T follicular helper cell (primary cell): Measurements from ENCODE around the gene NFS1.
"Not testable (repeated sequence)": the region's sequence is repeated elsewhere in the genome, so short reads cannot be mapped to it uniquely, and the experiment has no call there.

ENCODE experiments used
- DNase-seq: peaks from one replicate; pipeline ENCODE4 v3.0.0-alpha.2; 2020; ENCODE audit warnings: low read depth

NFS1 gene

GRCh38 chr20:35710039-35710438 lies 10.9 kb upstream of the NFS1 start:
- no peak for DNase-seq

DNA sequence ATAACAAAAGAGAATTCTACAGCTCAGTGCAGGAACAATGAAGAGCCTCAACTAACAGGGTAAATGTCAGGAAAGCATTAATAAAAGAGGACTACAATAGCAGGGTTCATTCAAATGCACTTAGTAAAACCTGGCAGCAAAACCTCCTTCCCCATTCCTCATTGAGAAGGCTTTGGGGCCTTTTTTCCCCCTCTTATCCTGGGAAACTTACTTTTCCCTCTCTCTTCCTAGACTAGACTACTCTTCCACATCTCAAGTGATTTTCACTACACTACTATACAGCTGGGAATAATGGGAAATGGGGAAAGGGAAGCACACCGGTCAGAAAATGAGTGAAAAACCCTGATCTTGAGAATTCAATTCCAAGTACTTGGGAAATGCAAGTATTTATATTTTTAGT lies 10.1 kb upstream of the NFS1 start:
- DNase-seq: no peak

GRCh38 chr20:35708502-35708901 lies 9.3 kb upstream of the NFS1 start:
- no peak for DNase-seq

GRCh38 chr20:35706591-35707529 lies 7.7 kb upstream of the NFS1 start:
- not testable (repeated sequence) for DNase-seq

DNA sequence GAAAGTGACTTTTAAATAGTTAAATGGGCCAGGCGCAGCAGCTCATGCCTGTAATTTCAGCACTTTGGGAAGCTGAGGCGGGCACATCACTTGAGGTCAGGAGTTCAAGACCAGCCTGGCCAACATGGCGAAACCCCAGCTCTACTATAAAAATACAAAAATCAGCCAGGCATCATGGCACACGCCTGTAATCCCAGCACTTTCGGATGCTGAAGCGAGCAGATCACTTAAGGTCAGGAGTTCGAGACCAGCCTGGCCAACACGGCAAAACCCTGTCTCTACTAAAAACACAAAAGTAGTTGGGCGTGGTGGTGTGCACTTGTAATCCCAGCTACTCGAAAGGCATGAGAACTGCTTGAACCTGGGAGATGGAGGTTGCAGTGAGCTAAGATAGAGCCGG lies 6.7 kb upstream of the NFS1 start:
- not testable (repeated sequence) for DNase-seq

GRCh38 chr20:35704514-35705261 lies 5.5 kb upstream of the NFS1 start:
- no peak for DNase-seq

DNA sequence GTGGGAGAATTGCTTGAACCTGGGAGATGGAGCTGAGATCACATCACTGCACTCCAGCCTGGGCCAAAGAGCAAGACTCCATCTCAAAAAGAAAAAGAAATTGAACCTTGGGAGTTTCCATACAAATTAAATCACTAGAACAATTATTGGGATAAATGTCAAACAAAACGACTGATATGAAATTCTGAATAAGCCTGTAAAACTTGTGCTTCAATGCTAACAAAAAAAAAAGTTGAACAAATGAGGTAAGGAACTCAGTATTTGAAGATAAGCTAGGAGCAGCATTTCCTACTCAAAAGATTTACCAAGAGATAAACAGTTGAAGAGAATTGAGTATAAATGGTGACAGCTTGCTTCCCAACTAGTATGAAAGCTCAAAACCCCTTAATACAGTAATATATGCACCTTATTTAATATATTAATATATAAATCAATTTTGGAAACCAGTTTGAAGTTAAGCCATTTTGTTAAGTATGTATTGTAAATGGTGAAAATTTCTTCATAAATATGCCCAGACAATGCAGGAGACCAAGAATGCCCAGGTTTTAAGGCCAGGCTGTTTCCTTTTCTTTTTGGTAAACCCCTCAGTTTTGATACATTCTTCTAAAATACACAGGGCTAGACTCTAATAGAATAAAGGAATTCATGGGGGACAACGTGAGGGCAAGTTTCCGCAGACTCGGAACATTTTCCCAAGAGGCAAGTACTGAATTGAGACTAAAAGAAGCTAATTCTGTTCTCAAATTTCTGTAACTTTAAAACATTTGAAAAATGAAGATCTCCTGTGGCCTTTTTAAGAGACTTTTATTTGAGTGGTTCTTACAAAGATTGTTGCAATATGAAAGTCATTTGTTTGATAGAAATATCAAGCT lies 3.9 kb upstream of the NFS1 start:
- DNase-seq: no peak

- DNase-seq: no peak
Observed at GRCh38 chr20:35702051-35702823, 3.1 kb upstream of the NFS1 start.

DNA sequence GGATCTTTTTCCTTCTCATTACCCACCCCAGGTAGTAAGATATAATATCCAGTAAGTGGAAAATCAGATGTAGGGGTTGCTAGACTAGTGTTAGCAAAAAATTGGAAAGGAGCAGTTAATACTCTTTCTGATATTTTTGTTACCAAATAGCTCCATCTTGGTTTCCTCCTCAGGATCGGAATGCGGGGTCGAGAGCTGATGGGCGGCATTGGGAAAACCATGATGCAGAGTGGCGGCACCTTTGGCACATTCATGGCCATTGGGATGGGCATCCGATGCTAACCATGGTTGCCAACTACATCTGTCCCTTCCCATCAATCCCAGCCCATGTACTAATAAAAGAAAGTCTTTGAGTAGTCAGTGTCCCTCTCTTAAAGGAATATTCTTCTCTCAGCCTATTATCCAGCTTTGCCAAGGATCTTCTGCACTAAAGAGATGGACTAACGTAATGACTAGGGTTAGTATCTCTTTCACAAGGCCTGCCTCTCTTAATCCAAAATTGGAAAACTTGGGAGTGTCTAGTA lies 1.5 kb upstream of the NFS1 start:
- DNase-seq: no peak

DNA sequence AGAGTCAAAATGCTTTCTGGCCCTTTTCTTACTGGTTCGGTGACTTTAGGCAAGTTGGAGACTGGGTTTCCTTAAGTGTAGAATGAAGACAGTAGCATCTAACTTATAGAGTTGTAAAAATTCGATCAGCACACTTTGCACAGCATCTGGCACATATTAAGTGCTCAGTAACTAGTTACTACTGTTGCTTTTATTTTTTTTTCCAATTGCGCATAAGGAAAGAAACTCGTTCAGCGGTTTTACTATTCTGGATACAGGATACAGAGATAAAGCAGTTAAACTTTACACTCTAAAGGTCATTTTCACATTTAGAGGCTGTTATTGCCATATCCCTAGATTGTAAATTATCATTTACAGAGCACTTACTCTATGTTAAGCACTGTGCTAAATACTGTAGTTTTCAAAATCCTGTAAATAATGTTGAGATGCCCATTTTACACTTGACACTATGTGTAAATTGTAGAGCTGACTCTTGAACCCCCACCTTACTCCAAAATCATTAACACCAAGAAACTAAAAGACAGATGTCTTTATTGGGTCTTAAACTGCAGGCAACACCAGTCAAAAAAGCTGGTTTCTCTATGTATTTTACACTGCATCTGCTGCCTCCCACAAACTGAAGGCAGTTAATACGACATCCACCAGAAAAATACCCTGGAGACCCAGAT lies 939 bp upstream of the NFS1 start:
- DNase-seq: no peak

DNA sequence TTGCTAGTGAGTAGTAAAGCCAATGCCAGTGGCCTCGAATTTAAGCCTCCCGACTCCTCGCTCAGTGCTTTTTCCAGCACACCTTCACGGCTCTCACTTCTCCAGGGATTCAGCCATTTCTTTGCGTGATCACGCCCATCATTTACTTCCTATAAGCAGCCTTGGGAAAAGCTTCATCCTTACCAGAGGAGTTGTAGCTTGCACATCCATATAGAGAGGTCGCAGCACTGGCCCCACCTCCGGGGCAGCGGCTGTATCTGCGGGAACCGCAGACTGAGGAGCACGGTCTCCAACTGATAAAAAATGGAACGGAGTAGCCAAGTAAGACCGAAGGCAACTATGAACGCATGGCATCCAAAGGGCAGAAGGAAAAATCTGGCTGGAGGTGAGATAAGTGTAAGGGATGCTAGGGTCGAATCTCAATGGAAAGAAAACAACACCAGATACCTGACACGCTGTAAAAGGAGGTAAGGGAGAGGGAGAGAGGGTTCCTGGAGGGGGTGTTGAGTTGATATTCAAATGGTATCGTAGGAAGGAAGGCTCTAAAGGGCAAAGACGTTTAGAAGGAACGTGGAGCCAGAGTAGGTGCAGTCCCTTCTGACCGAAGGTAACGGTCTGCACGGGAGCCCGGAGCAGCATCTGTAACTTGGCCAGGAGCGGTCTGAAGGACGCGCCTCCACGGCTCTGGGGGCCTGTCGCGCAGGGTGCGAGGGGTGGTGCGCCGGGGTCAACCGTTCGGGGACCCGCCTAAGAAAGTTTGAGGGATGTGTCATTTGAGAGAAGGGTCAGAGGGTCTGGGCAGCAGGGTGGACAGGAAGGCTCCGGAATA lies 640 bp downstream of the NFS1 start:
- no peak for DNase-seq

GRCh38 chr20:35697696-35698297 lies 1.4 kb downstream of the NFS1 start:
- DNase-seq: no peak

GRCh38 chr20:35695978-35696377 lies 3.2 kb downstream of the NFS1 start:
- no peak for DNase-seq

DNA sequence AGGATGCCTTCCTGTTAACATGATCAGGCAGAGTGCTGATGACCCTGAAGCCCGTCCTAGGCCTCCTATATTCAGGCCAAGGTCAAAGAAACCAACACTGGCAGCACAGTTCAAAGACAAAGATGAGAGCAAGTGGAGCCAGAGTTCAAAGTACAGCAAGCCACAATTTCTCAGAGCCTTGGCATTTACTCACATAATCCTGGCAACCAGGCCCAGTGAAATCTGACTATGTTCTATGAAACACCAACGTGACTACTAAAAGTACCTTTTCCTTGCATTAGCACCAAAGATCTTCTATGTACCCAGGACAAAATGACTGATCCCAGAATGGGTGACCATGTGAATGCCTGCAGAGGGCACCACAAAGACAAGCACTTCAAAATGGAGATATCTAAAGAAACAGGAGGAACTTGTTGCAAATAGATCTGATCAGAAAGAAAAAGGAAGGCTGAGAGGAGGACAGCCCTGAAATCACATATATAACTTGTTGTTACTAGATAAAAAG lies 3.9 kb downstream of the NFS1 start:
- DNase-seq: no peak

DNA sequence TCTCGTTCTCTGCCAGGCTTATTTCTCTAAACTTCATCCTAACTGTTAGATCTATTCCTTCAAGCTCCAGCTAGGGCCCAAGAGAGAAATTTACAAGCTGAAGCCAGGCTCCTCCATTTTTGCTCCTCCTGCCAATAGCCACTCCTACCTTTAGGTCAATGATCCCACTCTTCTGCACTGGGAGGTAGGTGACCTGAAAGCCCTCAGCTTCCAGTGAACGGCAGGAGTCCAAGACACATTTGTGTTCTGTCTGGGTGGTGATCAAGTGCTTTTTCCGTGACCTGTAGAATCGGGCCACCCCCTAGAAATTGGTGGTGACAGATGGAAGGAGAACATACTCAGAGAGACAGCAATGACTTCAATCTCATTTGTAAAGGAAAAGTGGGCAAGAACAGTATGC lies 8.9 kb downstream of the NFS1 start:
- no peak for DNase-seq

- not testable (repeated sequence) for DNase-seq
Observed at GRCh38 chr20:35686872-35687271, 12.3 kb downstream of the NFS1 start.

DNA sequence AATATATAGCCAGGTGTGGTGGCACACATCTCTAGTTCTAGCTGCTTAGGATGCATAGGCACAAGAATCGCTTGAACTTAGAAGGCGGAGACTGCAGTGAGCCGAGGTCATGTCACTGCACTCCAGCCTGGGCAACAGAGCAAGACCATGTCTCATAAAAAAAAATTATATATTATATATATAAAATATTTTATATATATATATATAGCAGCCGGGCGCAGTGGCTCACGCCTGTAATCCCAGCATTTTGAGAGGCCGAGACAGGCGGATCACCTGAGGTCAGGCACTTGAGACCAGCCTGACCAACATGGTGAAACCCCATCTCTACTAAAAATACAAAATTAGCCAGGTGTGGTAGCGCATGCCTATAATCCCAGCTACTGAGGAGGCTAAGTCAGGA lies 13.8 kb downstream of the NFS1 start:
- not testable (repeated sequence) for DNase-seq

DNA sequence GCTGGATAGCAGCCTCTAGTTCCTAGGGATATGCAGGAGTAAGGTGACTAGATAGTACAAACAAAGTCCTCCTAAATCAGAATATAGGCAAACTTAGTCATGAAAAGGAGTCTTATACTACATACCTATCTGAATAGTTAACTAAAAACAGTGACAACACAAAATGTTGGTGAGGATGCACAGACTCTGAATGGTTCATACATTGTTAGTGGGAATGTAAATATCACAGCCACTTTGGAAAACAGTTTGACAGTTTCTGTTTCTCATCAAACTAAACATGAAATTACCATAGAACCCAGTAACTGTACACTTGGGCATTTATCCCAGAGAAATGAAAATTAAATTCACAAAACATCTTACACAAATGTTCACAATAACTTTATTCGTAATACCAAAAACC lies 17.2 kb downstream of the NFS1 start:
- DNase-seq: no peak
